ENCODE measurements around the gene CDC25A.

The CDC25A gene

DNA sequence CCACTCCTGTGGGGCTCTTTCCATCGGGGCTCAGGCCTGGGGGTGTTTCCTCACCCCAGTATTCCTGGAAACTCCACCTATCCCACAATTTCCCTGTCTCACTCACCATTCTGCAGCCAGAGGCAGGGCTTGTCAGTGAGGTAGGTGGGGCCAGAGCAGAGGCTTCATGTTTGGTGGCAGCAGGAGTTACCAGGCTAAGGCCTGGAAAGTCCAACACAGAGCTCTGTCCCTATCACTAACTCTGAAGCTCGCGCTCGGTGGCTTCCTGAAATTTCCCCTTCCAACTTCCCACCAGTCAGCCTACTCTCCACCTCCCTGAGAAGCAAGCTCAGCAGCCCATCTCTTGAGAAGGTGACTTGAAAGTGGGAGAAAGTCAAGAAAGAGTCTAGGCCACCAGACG lies 44.2 kb downstream of the CDC25A start:
- H3K4me3 ChIP-seq (ENCODE audit: low read depth, low read length): no peak overlapping the region
- no peak for TF ChIP-seq CTCF (conservative IDR thresholded peaks at IDR 0.05; ENCODE audit: low read depth, low read length)
- no peak for DNase-seq (ENCODE audit: low read depth)

DNA sequence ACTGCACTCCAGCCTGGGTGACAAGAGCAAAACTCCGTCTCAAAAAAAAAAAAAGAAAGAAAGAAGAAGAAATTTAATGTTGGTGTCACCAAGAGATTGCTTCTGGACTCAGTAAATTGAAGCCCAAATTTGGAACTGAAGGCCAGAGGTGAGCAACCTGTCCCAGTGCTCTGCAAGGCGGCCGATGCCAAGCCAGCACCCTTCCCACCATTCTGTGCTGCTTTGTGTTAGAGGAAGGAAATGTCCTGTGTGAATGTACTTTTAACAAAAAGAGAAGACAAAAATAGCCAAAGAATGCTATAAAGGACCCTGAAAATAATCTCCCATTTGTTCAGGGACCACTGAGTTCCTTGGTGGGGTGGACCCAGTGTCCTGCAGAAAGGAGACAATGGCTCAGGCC lies 44.6 kb downstream of the CDC25A start:
- no peak for DNase-seq (ENCODE audit: low read depth)
- TF ChIP-seq CTCF (conservative IDR thresholded peaks at IDR 0.05; ENCODE audit: low read depth, low read length): no peak
- H3K4me3 ChIP-seq (ENCODE audit: low read depth, low read length): no peak overlapping the region

- no peak for DNase-seq (ENCODE audit: low read depth)
- TF ChIP-seq CTCF (conservative IDR thresholded peaks at IDR 0.05; ENCODE audit: low read depth, low read length): no peak
- H3K4me3 ChIP-seq (ENCODE audit: low read depth, low read length): no peak overlapping the region
These were observed 45.8 kb downstream of the CDC25A start for GRCh38 chr3:48142316-48142870.

- TF ChIP-seq CTCF (conservative IDR thresholded peaks at IDR 0.05; ENCODE audit: low read depth, low read length): no peak
- H3K4me3 ChIP-seq (ENCODE audit: low read depth, low read length): no peak overlapping the region
- no peak for DNase-seq (ENCODE audit: low read depth)
These were observed 46.5 kb downstream of the CDC25A start for GRCh38 chr3:48141604-48142137.

DNA sequence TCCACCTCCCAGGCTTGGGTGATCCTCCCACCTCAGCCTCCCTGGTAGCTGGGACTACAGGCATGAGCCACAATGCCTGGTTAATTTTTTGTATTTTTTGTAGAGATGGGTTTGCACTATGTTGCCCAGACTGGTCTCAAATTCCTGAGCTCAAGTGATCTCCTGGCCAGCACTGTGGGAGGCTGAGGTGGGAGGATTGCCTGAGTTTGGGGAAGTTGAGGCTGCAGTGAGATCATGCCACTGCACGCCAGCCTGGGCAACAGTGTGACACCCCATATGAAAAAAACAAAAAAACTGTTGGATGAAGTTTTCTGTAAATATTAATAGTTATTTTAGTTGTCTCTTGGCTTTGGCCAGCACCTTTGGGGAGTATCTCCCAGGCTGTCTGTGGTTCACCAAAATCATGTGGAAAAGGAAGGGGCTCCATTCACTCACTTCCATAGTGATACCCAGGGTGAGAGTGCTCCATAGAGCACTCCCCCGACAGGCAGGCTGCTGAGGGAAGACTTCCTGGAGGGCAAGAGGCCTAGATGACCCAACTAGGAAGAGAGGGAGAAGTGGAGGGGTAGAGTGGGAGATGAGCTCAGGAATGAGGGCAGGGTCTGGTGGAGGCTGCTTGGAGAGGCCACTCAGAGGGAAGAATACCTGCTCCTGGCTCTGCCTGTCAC lies 47.1 kb downstream of the CDC25A start:
- no peak for TF ChIP-seq CTCF (conservative IDR thresholded peaks at IDR 0.05; ENCODE audit: low read depth, low read length)
- no peak for DNase-seq (ENCODE audit: low read depth)
- H3K4me3 ChIP-seq (ENCODE audit: low read depth, low read length): no peak overlapping the region

DNA sequence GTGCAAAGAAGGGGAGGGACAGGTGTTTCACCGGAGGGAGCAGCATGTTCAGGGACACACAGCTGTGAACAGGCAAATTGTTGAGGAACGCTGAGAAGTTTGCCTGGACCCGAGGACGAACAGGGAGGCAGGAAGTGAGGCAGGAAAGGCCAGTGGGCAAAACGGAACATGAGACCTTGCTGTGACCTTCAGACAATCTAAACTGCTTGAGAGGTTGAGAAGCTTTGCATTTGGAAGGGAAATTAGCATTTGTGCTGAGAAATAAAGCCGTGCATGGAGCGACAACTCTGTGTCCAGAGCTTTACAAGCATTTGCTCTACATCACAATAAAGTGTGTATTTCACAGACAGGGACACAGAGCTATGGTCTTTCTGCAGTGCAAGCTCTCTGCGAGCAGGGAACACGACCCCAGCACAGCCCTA lies 47.9 kb downstream of the CDC25A start:
- DNase-seq (ENCODE audit: low read depth): no peak
- TF ChIP-seq CTCF (conservative IDR thresholded peaks at IDR 0.05; ENCODE audit: low read depth, low read length): no peak
- H3K4me3 ChIP-seq (ENCODE audit: low read depth, low read length): no peak overlapping the region
